WTC11 (cell line): ENCODE data around the gene CELF4.

ENCODE experiments used
- ATF3 ChIP-seq: sonication (generic); formaldehyde crosslinking; conservative IDR thresholded peaks from 2 replicates; pipeline ENCODE4 v1.8.1; 2022; ENCODE audit warnings: mild to moderate bottlenecking, missing genetic modification reagents
- CTCF ChIP-seq: fragments of 200-600 bp; IDR thresholded peaks from 2 replicates; pipeline ENCODE4 v1.8.0; 2022; ENCODE audit warnings: antibody characterized with exemption
- E2F4 ChIP-seq: sonication (generic); formaldehyde crosslinking; IDR thresholded peaks from 2 replicates; pipeline ENCODE4 v1.8.1; 2022; ENCODE audit warnings: low read depth, mild to moderate bottlenecking, moderate library complexity, missing genetic modification reagents, borderline replicate concordance
- ESRRA ChIP-seq: sonication (generic); formaldehyde crosslinking; IDR thresholded peaks from 2 replicates; pipeline ENCODE4 v1.8.1; 2022; ENCODE audit warnings: mild to moderate bottlenecking, missing genetic modification reagents, borderline replicate concordance
- HMGA2 ChIP-seq: fragments of 250-450 bp; sonication (Bioruptor Pico); IDR thresholded peaks from 2 replicates; pipeline ENCODE4 v1.4.0; 2021; ENCODE audit warnings: mild to moderate bottlenecking, moderate library complexity
- MLX ChIP-seq: sonication (generic); formaldehyde crosslinking; IDR thresholded peaks from 2 replicates; pipeline ENCODE4 v1.8.1; 2023; ENCODE audit warnings: mild to moderate bottlenecking, missing genetic modification reagents, moderate library complexity
- MYBL2 ChIP-seq: sonication (generic); formaldehyde crosslinking; IDR thresholded peaks from 2 replicates; pipeline ENCODE4 v1.8.1; 2023; ENCODE audit warnings: mild to moderate bottlenecking, moderate library complexity, missing genetic modification reagents
- OVOL2 ChIP-seq: fragments of 250-450 bp; sonication (Bioruptor Pico); IDR thresholded peaks from 2 replicates; pipeline ENCODE4 v1.9.0; 2021; ENCODE audit warnings: mild to moderate bottlenecking, borderline replicate concordance
- PRDM15 ChIP-seq: sonication (generic); formaldehyde crosslinking; IDR thresholded peaks from 2 replicates; pipeline ENCODE4 v1.8.0; 2022; ENCODE audit warnings: missing genetic modification reagents
- TCF7 ChIP-seq: sonication (generic); formaldehyde crosslinking; IDR thresholded peaks from 2 replicates; pipeline ENCODE4 v1.8.0; 2022; ENCODE audit warnings: mild to moderate bottlenecking, low read depth, missing genetic modification reagents, moderate library complexity
- ZMAT4 ChIP-seq: fragments of 250-450 bp; sonication (Bioruptor Pico); IDR thresholded peaks from 2 replicates; pipeline ENCODE4 v1.9.0; 2021; ENCODE audit warnings: mild to moderate bottlenecking
- ZNF138 ChIP-seq: sonication (generic); formaldehyde crosslinking; conservative IDR thresholded peaks from 2 replicates; pipeline ENCODE4 v1.8.1; 2022; ENCODE audit warnings: mild to moderate bottlenecking, moderate library complexity, missing genetic modification reagents
- ZNF416 ChIP-seq: fragments of 250-450 bp; sonication (Bioruptor Pico); IDR thresholded peaks from 2 replicates; pipeline ENCODE4 v1.9.0; 2021; ENCODE audit warnings: mild to moderate bottlenecking, inconsistent platforms

GRCh38 chr18:37481072-37481471, 84.5 kb downstream of the CELF4 start:
- TF ChIP-seq ESRRA (CRISPR knock-in tag) (no peak), ATF3 (no peak), MYBL2 (CRISPR knock-in tag) (no peak), CTCF (no peak), PRDM15 (CRISPR knock-in tag) (no peak), MLX (CRISPR knock-in tag) (no peak), ZNF138 (no peak), ZMAT4 (CRISPR knock-in tag) (no peak), HMGA2 (CRISPR knock-in tag) (no peak), OVOL2 (CRISPR knock-in tag) (no peak), ZNF416 (CRISPR knock-in tag) (no peak), TCF7 (CRISPR knock-in tag) (no peak), E2F4 (no peak)
